CD4-positive, alpha-beta T cell treated with Interleukin-10 for 1 hour (primary cell): ENCODE measurements around the gene IFITM2.
"Not testable (repeated sequence)": the region's sequence is repeated elsewhere in the genome, so short reads cannot be mapped to it uniquely, and the experiment has no call there.

ENCODE experiments used
- DNase-seq: peaks from one replicate; pipeline ENCODE4 v3.0.0-alpha.2; 2020

IFITM2 gene

GRCh38 chr11:293852-294661 is 13.6 kb upstream of the IFITM2 start:
- DNase-seq: no peak

GRCh38 chr11:294780-295179 is 12.8 kb upstream of the IFITM2 start:
- no peak for DNase-seq

- DNase-seq: no peak
Measured at GRCh38 chr11:295351-296170, 12.1 kb upstream of the IFITM2 start.

GRCh38 chr11:296171-297050 is 11.2 kb upstream of the IFITM2 start:
- no peak for DNase-seq

GRCh38 chr11:297051-297585 is 10.5 kb upstream of the IFITM2 start:
- DNase-seq: no peak

- DNase-seq: peak; percentile 54
Measured at GRCh38 chr11:297586-298405, 9.8 kb upstream of the IFITM2 start.

- no peak for DNase-seq
Measured at GRCh38 chr11:298406-299065, 9.1 kb upstream of the IFITM2 start.

GRCh38 chr11:299081-299891 is 8.3 kb upstream of the IFITM2 start, which contains the start of gene IFITM5:
Gene IFITM5, minus strand, starts transcription at chr11:299526. Its CDS starts 36 bp downstream, at chr11:299490.
- no peak for DNase-seq

GRCh38 chr11:299951-300735 is 7.5 kb upstream of the IFITM2 start:
- no peak for DNase-seq

GRCh38 chr11:303363-303762 is 4.3 kb upstream of the IFITM2 start:
- no peak for DNase-seq

GRCh38 chr11:304061-304506 is 3.5 kb upstream of the IFITM2 start:
- DNase-seq: no peak

- peak; percentile 81 for DNase-seq
Measured at GRCh38 chr11:304915-305843, 2.4 kb upstream of the IFITM2 start.

- no peak for DNase-seq
Measured at GRCh38 chr11:305844-306211, 1.8 kb upstream of the IFITM2 start.

GRCh38 chr11:306645-307371 is 808 bp upstream of the IFITM2 start:
- DNase-seq: no peak

- DNase-seq: peak; percentile 60
Measured at GRCh38 chr11:308740-309665, 1.4 kb downstream of the IFITM2 start.

GRCh38 chr11:309979-310572 is 2.5 kb downstream of the IFITM2 start:
- DNase-seq: not testable (repeated sequence)
